Activated B cell treated with CpG ODN at 0.5 μM for 24 hours (primary cell): ENCODE data around the gene KDM6A. TPM values are rescaled to one million over a fixed set of nuclear protein-coding genes. Genes with fewer than 3 reads are reported as not detected.
A peak's percentile ranks its signal among the peaks of the same experiment; 100 is the strongest.

ENCODE experiments used
- ATAC-seq: fragments of 200-7000 bp; cut with Tn5 transposase; one replicate; pipeline ENCODE4 v1.10.0; 2021; ENCODE audit warnings: low read depth, mild to moderate bottlenecking, moderate library complexity
- CTCF ChIA-PET: fragments of 350-600 bp; sonication (Branson Sonifier 250); formaldehyde crosslinking; loops from one replicate; lab custom pipeline; 2021; ENCODE audit warnings: antibody characterized with exemption; lab: Charles Lee
- POLR2A ChIA-PET: fragments of 350-600 bp; sonication (Branson Sonifier 250); formaldehyde crosslinking; loops from one replicate; lab custom pipeline; 2021; ENCODE audit warnings: antibody characterized with exemption; lab: Charles Lee
- DNase-seq: peaks from one replicate; pipeline ENCODE4 v3.0.0; 2022
- H3K27ac Mint-ChIP-seq: one replicate; pipeline ENCODE4 v1.8.0; 2020; ENCODE audit warnings: mixed read lengths
- H3K27me3 Mint-ChIP-seq: one replicate; pipeline ENCODE4 v1.8.0; 2021; ENCODE audit warnings: mixed read lengths
- H3K36me3 Mint-ChIP-seq: one replicate; pipeline ENCODE4 v1.8.0; 2021; ENCODE audit warnings: low read depth, mixed read lengths
- H3K4me1 Mint-ChIP-seq: one replicate; pipeline ENCODE4 v1.8.0; 2021; ENCODE audit warnings: mixed read lengths
- H3K4me3 Mint-ChIP-seq: one replicate; pipeline ENCODE4 v1.8.0; 2020; ENCODE audit warnings: mild to moderate bottlenecking, mixed read lengths
- H3K9me3 Mint-ChIP-seq: one replicate; pipeline ENCODE4 v1.8.0; 2020; ENCODE audit warnings: mixed read lengths
- CTCF ChIP-seq: fragments of 200-600 bp; IDR thresholded peaks from one replicate; pipeline ENCODE4 v1.8.0; 2022; ENCODE audit warnings: antibody characterized with exemption, mild to moderate bottlenecking
- intact Hi-C: fragments of 100-400 bp; cut with micrococcal nuclease; formaldehyde crosslinking; loops from one replicate; pipeline ENCODE4 v1.15.1; 2024
- total RNA-seq: library from RNA; stranded (reverse); gene quantifications from 2 replicates; pipeline ENCODE4 v1.2.3, GENCODE V29; 2022

KDM6A gene
- total RNA-seq, 1 donor from 2014 or later: 36.0 TPM

- H3K36me3 Mint-ChIP-seq: peaks cover 5% of the 10 kb centered on the region
- no peak for TF ChIP-seq CTCF
- DNase-seq (no peak), ATAC-seq (no peak)
- ChIA-PET POLR2A (interaction anchor here (0.8 kb wide), 1 partner anchor 32 kb away, joined by 4 read pairs; no protein-coding TSS in a partner anchor), CTCF (no interaction called here)
- intact Hi-C loops: no loop called here
- H3K27me3 Mint-ChIP-seq: no peaks in the 10 kb centered on the region
- no peak overlapping the region for H3K4me3 Mint-ChIP-seq
- H3K27ac Mint-ChIP-seq: peak overlapping the region; percentile 2
- H3K4me1 Mint-ChIP-seq: peaks cover 38% of the 10 kb centered on the region
- no peaks in the 10 kb centered on the region for H3K9me3 Mint-ChIP-seq
Measured at GRCh38 chrX:44876086-44876485, 3.1 kb downstream of the KDM6A start.

GRCh38 chrX:44876767-44877166 lies 3.8 kb downstream of the KDM6A start:
- Mint-ChIP-seq H3K9me3 (no peaks in the 10 kb centered on the region), H3K27me3 (no peaks in the 10 kb centered on the region), H3K4me3 (no peak overlapping the region), H3K27ac (no peak overlapping the region), H3K36me3 (peaks cover 7% of the 10 kb centered on the region), H3K4me1 (peaks cover 38% of the 10 kb centered on the region)
- TF ChIP-seq CTCF: no peak
- intact Hi-C loops: no loop called here
- ATAC-seq (no peak), DNase-seq (no peak)
- CTCF ChIA-PET: no interaction called here
- POLR2A ChIA-PET: interaction anchor here (0.6 to 0.8 kb wide), 2 partner anchors 22 to 31 kb away, joined by 3 to 4 read pairs; no protein-coding TSS in a partner anchor

- intact Hi-C loops: no loop called here
- no peak for ATAC-seq
- Mint-ChIP-seq H3K27ac (no peak overlapping the region), H3K36me3 (peaks cover 7% of the 10 kb centered on the region), H3K4me1 (peaks cover 45% of the 10 kb centered on the region), H3K4me3 (no peak overlapping the region), H3K27me3 (no peaks in the 10 kb centered on the region), H3K9me3 (no peaks in the 10 kb centered on the region)
- DNase-seq: no peak
- no peak for TF ChIP-seq CTCF
- ChIA-PET CTCF (no interaction called here), POLR2A (no interaction called here)
Measured at GRCh38 chrX:44878780-44879179, 5.8 kb downstream of the KDM6A start.

GRCh38 chrX:44881549-44881948 lies 8.6 kb downstream of the KDM6A start:
- peaks cover 4% of the 10 kb centered on the region for H3K36me3 Mint-ChIP-seq
- no peaks in the 10 kb centered on the region for H3K9me3 Mint-ChIP-seq
- ATAC-seq (no peak), DNase-seq (no peak)
- ChIA-PET CTCF (no interaction called here), POLR2A (no interaction called here)
- no peaks in the 10 kb centered on the region for H3K27me3 Mint-ChIP-seq
- TF ChIP-seq CTCF: no peak
- no peak overlapping the region for H3K4me3 Mint-ChIP-seq
- H3K27ac Mint-ChIP-seq: no peak overlapping the region
- intact Hi-C loops: no loop called here
- H3K4me1 Mint-ChIP-seq: peaks cover 48% of the 10 kb centered on the region

GRCh38 chrX:44882635-44883034 lies 9.6 kb downstream of the KDM6A start:
- no peaks in the 10 kb centered on the region for H3K9me3 Mint-ChIP-seq
- no peaks in the 10 kb centered on the region for H3K27me3 Mint-ChIP-seq
- no peak for ATAC-seq
- H3K27ac Mint-ChIP-seq: no peak overlapping the region
- POLR2A ChIA-PET: interaction anchor here (0.6 kb wide), 1 partner anchor 8 kb away, joined by 4 read pairs; no protein-coding TSS in a partner anchor
- TF ChIP-seq CTCF: no peak
- DNase-seq: no peak
- CTCF ChIA-PET: no interaction called here
- peaks cover 52% of the 10 kb centered on the region for H3K4me1 Mint-ChIP-seq
- H3K36me3 Mint-ChIP-seq: peaks cover 4% of the 10 kb centered on the region
- intact Hi-C loops: no loop called here
- no peak overlapping the region for H3K4me3 Mint-ChIP-seq
